Calu3 (cell line): ENCODE measurements around the gene RNF183. TPM values are rescaled to one million over a fixed set of nuclear protein-coding genes. Genes with fewer than 3 reads are reported as not detected.
A peak's percentile ranks its signal among the peaks of the same experiment; 100 is the strongest.

Experiments
- BruUV-seq: library from RNA; stranded (reverse); fragments of 400-500 nt; replicated peaks from 2 replicates; lab custom pipeline; 2021; lab: Mats Ljungman, UMichigan
- CTCF ChIA-PET: fragments of 300-600 bp; sonication (Branson Sonifier 250); formaldehyde crosslinking; loops from one replicate; lab custom pipeline; 2022; ENCODE audit warnings: antibody characterized with exemption; lab: Charles Lee
- DNase-seq: peaks from one replicate; pipeline ENCODE4 v3.0.0; 2022
- H3K27ac Mint-ChIP-seq: one replicate; pipeline ENCODE4 v1.8.0; 2022; ENCODE audit warnings: mixed read lengths; ENCODE audit not compliant: unreplicated experiment
- H3K27me3 Mint-ChIP-seq: one replicate; pipeline ENCODE4 v1.8.0; 2022; ENCODE audit warnings: mixed read lengths; ENCODE audit not compliant: unreplicated experiment
- H3K36me3 Mint-ChIP-seq: one replicate; pipeline ENCODE4 v1.8.0; 2022; ENCODE audit warnings: mild to moderate bottlenecking, moderate library complexity, mixed read lengths; ENCODE audit not compliant: insufficient read depth, unreplicated experiment
- H3K4me1 Mint-ChIP-seq: one replicate; pipeline ENCODE4 v1.8.0; 2022; ENCODE audit warnings: mild to moderate bottlenecking, low read depth, mixed read lengths; ENCODE audit not compliant: unreplicated experiment
- H3K4me3 Mint-ChIP-seq: one replicate; pipeline ENCODE4 v1.8.0; 2022; ENCODE audit warnings: mild to moderate bottlenecking, low read depth, moderate library complexity, mixed read lengths; ENCODE audit not compliant: unreplicated experiment
- H3K9me3 Mint-ChIP-seq: one replicate; pipeline ENCODE4 v1.8.0; 2022; ENCODE audit warnings: low read depth, mixed read lengths; ENCODE audit not compliant: unreplicated experiment
- CTCF ChIP-seq: fragments of 200-600 bp; IDR thresholded peaks from one replicate; pipeline ENCODE4 v1.8.0; 2022; ENCODE audit warnings: antibody characterized with exemption; ENCODE audit not compliant: unreplicated experiment
- intact Hi-C: fragments of 100-400 bp; cut with micrococcal nuclease; formaldehyde crosslinking; loops from one replicate; pipeline ENCODE4 v1.10.0; 2022; ENCODE audit not compliant: unreplicated experiment
- total RNA-seq: library from RNA; stranded (reverse); gene quantifications from 2 replicates; pipeline ENCODE4 v1.2.3, GENCODE V29; 2022

Gene RNF183
- total RNA-seq, 1 experiment from 2014 or later, result 1.5 TPM

DNA sequence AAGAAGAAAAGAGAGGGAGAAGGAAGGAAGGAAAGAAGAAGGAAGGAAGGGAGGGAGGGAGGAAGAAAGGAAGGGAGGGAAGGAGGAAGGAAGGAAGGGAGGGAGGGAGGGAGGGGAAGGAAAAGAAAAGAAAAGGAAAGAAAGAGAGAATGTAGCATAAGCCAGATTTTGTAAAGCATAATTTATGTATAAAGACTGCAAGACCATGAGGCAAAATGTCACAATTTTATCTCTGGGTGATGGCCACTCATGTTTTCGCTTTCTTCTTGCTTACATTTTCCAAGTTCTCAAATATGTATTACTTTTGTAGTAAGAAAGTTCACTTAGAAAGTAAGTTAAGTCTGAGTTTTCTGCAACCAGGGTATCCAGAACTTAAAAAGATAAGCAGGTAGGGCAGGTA is 3.4 kb upstream of the RNF183 start:
- CTCF ChIA-PET, result no interaction called here
- peaks cover 8% of the 10 kb centered on the region for H3K4me1 Mint-ChIP-seq
- DNase-seq, result no peak
- H3K4me3 Mint-ChIP-seq, result no peak overlapping the region
- no TSS peak for BruUV-seq
- H3K9me3 Mint-ChIP-seq, result no peaks in the 10 kb centered on the region
- no peak overlapping the region for H3K27ac Mint-ChIP-seq
- intact Hi-C loops, result no loop called here
- no peak for TF ChIP-seq CTCF
- H3K36me3 Mint-ChIP-seq, result no peaks in the 10 kb centered on the region
- H3K27me3 Mint-ChIP-seq, result no peaks in the 10 kb centered on the region

DNA sequence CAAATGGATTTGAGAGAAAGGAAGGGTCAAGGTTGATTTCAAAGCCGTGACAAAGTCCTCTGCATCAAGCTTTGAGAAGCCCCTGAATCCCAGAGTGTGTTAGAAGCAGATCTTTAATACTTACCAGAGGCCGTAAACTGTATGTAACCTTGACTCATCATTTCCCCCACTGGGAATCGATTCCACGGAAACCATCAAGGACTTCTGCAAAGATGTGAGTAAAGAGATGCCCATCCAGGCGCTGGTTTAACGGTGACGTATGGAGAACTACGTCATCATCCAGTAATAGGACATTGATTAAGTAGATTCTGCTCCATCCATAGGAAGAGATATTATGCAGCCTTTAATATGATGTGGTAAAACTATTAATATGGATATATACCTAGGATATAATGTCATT is 1.6 kb downstream of the RNF183 start:
- CTCF ChIA-PET, result interaction anchor here (0.5 kb wide), 1 partner anchor 62 kb away, joined by 4 read pairs; no protein-coding TSS in a partner anchor
- intact Hi-C loops, result no loop called here
- no peak overlapping the region for H3K27ac Mint-ChIP-seq

DNA sequence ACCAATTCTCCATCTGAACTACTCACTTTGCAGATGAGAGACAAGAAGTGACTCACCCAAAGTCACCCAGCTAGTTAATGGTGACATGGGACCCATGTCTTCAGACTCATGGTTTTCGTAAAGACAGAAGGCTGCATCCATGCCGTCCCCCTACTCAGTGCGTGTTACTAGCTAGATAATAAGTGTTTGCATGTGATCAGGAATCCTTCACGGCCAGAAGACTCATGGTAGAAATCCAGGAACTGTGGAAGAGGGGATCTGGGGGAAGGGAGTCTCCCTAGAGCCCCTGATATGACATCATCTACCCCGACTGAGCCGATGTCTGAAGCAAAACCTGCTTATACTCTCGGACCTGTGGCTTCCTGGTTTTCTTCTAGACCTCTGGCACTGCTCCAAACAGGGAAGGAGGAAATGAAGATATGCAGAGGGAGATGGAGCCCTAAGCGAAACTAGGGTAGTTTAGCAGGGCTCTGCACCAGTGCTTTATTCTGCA is 3.3 kb downstream of the RNF183 start:
- no peak for TF ChIP-seq CTCF
- Mint-ChIP-seq H3K27me3 (peaks cover 12% of the 10 kb centered on the region), H3K4me3 (no peak overlapping the region), H3K27ac (no peak overlapping the region), H3K36me3 (no peaks in the 10 kb centered on the region), H3K9me3 (no peaks in the 10 kb centered on the region), H3K4me1 (peaks cover 19% of the 10 kb centered on the region)
- BruUV-seq, result no TSS peak
- CTCF ChIA-PET, result no interaction called here
- intact Hi-C loops, result no loop called here
- peak; percentile 35 for DNase-seq

More for the DNA sequence above, 1.6 kb downstream of the RNF183 start:
- H3K4me3 Mint-ChIP-seq, result no peak overlapping the region
- peaks cover 12% of the 10 kb centered on the region for H3K27me3 Mint-ChIP-seq
- H3K4me1 Mint-ChIP-seq, result peaks cover 19% of the 10 kb centered on the region
- H3K36me3 Mint-ChIP-seq, result no peaks in the 10 kb centered on the region
- no peak for DNase-seq
- no peak for TF ChIP-seq CTCF
- H3K9me3 Mint-ChIP-seq, result no peaks in the 10 kb centered on the region
- BruUV-seq, result no TSS peak

GRCh38 chr9:113298924-113299770 is 4.0 kb downstream of the RNF183 start:
- no peak overlapping the region for H3K27ac Mint-ChIP-seq
- no peak for DNase-seq
- intact Hi-C loops, result no loop called here
- peaks cover 12% of the 10 kb centered on the region for H3K27me3 Mint-ChIP-seq
- BruUV-seq, result no TSS peak
- H3K4me3 Mint-ChIP-seq, result no peak overlapping the region
- CTCF ChIA-PET, result no interaction called here
- no peaks in the 10 kb centered on the region for H3K9me3 Mint-ChIP-seq
- no peak for TF ChIP-seq CTCF
- H3K36me3 Mint-ChIP-seq, result no peaks in the 10 kb centered on the region
- H3K4me1 Mint-ChIP-seq, result peaks cover 19% of the 10 kb centered on the region
